ENCODE results near the gene RNF31. TPM values are rescaled to one million over a fixed set of nuclear protein-coding genes. Genes with fewer than 3 reads are reported as not detected.

Gene RNF31
- total RNA-seq, 1 donor from 2014 or later, result 95.6 TPM

DNA sequence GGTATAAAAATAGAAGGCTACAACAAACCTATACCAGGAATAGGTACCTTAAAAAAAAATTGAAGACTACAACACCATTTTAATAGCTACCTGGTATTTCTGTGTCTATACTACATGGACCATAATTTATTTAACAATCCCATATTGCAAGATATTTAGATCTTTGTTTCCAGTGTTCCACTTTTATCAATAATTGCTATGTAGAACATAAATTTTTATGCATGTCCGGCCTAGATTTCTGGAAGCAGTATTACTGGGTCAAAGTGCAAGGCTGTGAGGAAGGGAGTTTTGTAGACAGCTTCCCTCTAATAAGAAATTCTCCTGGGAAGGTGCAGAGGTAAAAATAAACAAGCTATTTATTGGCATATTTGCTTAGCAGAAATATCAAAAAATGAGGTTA, 36.8 kb upstream of the RNF31 start:
- H3K4me1 Mint-ChIP-seq, result peaks cover 31% of the 10 kb centered on the region
- no peaks in the 10 kb centered on the region for H3K9me3 Mint-ChIP-seq
- no peak overlapping the region for H3K27ac Mint-ChIP-seq
- DNase-seq, result no peak
- H3K27me3 Mint-ChIP-seq, result peaks cover 2% of the 10 kb centered on the region
- H3K4me3 Mint-ChIP-seq, result no peak overlapping the region
- H3K36me3 Mint-ChIP-seq (ENCODE audit: low read depth), result peaks cover 9% of the 10 kb centered on the region
- intact Hi-C loops (cut with micrococcal nuclease), result loop anchor here (5.0 to 10.0 kb wide), 2 partner anchors 324 to 553 kb away; partner anchors contain the start of gene THTPA

DNA sequence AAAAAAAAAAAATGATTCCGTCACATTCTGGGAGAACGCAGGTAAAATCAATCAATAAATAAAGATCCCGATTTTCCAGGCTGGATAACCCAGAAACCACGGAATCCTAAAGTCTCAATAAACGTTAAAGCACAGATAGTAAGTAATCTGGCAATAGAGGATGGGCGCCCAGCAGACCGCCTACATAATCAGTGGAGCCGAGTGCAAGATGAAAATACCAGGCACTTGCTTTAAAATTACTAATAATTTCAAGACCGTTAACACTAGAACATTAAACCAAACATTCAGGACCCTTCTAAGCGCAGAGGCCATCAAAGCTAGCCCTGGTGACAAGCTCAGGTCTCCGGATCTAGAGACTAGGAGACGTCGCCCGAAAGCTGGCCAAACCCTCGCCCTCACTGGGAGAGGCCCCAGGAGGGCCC, 33.9 kb upstream of the RNF31 start:
- Mint-ChIP-seq H3K27me3 (peaks cover 2% of the 10 kb centered on the region), H3K36me3 (ENCODE audit: low read depth) (peaks cover 20% of the 10 kb centered on the region), H3K27ac (peak overlapping the region; percentile 100), H3K9me3 (no peaks in the 10 kb centered on the region), H3K4me3 (peak overlapping the region; percentile 99), H3K4me1 (peaks cover 39% of the 10 kb centered on the region)
- DNase-seq, result no peak
- intact Hi-C loops (cut with micrococcal nuclease), result loop anchor here (5.0 to 10.0 kb wide), 2 partner anchors 321 to 556 kb away; partner anchors contain the start of gene THTPA

DNA sequence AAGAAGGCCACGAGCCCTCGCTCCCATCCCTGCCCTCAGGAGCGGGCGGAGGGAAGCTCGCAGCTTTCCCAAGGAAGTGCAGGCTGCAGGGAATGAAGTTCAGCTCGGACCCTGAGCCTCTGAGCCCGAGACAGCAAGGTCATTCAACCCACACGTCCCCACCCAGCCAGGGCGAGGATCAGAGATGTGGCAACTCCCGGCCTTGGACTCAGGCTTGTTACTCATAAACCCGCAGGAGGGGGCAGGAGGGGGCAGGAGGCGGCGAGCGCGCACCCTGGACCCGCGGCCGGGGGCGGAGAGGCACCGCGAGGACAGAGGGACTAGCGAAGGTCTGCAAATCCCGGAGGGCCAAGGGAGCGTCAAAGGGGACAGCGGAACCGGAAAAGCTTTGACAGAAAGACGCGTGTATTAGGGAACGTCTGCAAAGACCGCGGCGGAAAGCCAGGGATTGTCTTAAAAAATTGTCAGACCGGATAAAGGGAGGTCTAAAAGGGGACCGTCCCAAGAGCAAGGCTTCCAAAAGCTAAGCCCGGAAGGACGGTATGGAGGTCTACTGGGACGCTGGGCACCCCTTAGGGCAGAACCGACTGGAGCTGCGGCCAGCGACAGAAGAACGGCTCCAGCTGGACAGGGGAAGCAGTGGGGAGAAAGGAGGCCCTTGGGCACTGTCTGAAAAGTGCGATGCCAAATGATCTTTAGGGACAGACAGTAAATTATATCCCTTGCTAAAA, 33.3 kb upstream of the RNF31 start:
- H3K27ac Mint-ChIP-seq, result peak overlapping the region; percentile 100
- peak overlapping the region; percentile 99 for H3K4me3 Mint-ChIP-seq
- intact Hi-C loops (cut with micrococcal nuclease), result loop anchor here (1.0 to 10.0 kb wide), 12 partner anchors 20 to 557 kb away; partner anchors contain the start of genes CARMIL3, CHMP4A, EMC9 and GMPR2
- peaks cover 2% of the 10 kb centered on the region for H3K27me3 Mint-ChIP-seq
- peak; percentile 94 for DNase-seq
- no peaks in the 10 kb centered on the region for H3K9me3 Mint-ChIP-seq
- peaks cover 25% of the 10 kb centered on the region for H3K36me3 Mint-ChIP-seq (ENCODE audit: low read depth)
- H3K4me1 Mint-ChIP-seq, result peaks cover 36% of the 10 kb centered on the region

GRCh38 chr14:24114532-24115421, 32.5 kb upstream of the RNF31 start, which contains the start of the genes DCAF11 and NRL:
Gene DCAF11 (plus strand): TSS chr14:24114777. CDS start chr14:24115595, 818 bp downstream.
Gene NRL (minus strand): TSS chr14:24114949. CDS start chr14:24082848, 32,101 bp downstream.
- Mint-ChIP-seq H3K4me3 (peak within 1 kb of the TSS; percentile 99), H3K9me3 (no peaks in the 10 kb centered on the region), H3K27ac (peak within 1 kb of the TSS; percentile 100), H3K4me1 (peaks cover 34% of the 10 kb centered on the region), H3K27me3 (peaks cover 2% of the 10 kb centered on the region), H3K36me3 (ENCODE audit: low read depth) (peaks cover 33% of the 10 kb centered on the region)
- intact Hi-C loops (cut with micrococcal nuclease), result loop anchor here (1.0 to 10.0 kb wide), 12 partner anchors 20 to 557 kb away; partner anchors contain the start of genes CARMIL3, CHMP4A, EMC9 and GMPR2
- peak; percentile 99 for DNase-seq

DNA sequence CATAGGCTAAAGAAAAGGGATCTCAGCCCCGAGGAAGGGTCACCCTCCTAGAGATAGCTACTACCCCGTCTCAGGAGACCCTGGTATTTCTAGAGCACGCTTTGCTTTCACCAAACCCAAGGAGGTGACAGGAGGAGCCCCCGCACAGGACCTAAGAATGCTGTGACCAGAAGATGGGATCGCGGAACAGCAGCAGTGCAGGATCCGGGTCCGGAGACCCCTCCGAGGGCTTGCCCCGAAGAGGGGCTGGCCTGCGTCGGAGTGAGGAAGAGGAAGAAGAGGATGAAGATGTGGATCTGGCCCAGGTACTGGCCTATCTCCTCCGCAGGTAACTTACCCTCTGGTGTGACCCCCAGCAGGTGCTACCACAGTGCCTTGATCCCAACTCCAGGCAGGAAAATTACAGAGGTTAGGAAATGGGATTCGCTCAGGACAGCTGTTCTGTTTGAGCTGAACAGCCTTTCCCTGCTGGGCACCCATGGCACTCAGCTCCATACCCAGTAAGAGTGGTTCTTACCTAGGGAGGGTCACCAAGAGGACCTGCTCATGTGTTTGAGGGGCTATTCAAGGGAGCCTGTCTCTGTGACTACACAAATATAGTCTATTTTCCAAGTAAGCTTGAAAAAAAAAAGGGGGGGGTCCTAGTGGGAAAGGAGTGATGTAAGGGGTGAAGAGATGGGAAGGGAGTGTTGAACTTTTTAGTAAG, 31.7 kb upstream of the RNF31 start:
- peak overlapping the region; percentile 99 for H3K4me3 Mint-ChIP-seq
- peak overlapping the region; percentile 100 for H3K27ac Mint-ChIP-seq
- H3K9me3 Mint-ChIP-seq, result no peaks in the 10 kb centered on the region
- intact Hi-C loops (cut with micrococcal nuclease), result loop anchor here (2.0 to 10.0 kb wide), 2 partner anchors 63 to 319 kb away; partner anchors contain the start of gene CARMIL3
- peaks cover 2% of the 10 kb centered on the region for H3K27me3 Mint-ChIP-seq
- DNase-seq, result no peak
- H3K4me1 Mint-ChIP-seq, result peaks cover 34% of the 10 kb centered on the region
- H3K36me3 Mint-ChIP-seq (ENCODE audit: low read depth), result peaks cover 36% of the 10 kb centered on the region

- intact Hi-C loops (cut with micrococcal nuclease), result loop anchor here (10.0 kb wide), 1 partner anchor 319 kb away; no protein-coding TSS in a partner anchor
- Mint-ChIP-seq H3K4me1 (peaks cover 31% of the 10 kb centered on the region), H3K9me3 (no peaks in the 10 kb centered on the region), H3K27me3 (peaks cover 2% of the 10 kb centered on the region), H3K36me3 (ENCODE audit: low read depth) (peaks cover 41% of the 10 kb centered on the region), H3K27ac (peak overlapping the region; percentile 100), H3K4me3 (peak overlapping the region; percentile 99)
- no peak for DNase-seq
These were observed 31.0 kb upstream of the RNF31 start for GRCh38 chr14:24116128-24116814.

DNA sequence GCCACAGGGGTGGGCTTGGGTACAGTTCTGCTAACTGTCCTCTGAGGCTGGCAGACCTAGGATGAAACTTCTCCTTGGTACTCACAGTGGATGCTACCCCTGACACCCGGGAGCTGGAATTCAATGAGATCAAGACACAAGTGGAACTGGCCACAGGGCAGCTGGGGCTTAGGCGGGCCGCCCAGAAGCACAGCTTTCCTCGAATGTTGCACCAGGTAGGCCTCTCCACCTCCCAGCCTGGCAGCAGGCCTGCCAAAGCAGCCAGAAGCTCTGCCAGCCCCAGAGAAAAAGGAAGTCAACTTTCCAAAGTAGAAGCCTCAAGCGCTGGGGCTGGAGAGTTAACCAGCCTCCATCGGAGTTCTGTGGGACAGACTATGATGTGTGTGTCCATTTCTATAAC, 30.1 kb upstream of the RNF31 start:
- Mint-ChIP-seq H3K36me3 (ENCODE audit: low read depth) (peaks cover 46% of the 10 kb centered on the region), H3K4me3 (no peak overlapping the region), H3K27ac (no peak overlapping the region), H3K27me3 (peaks cover 2% of the 10 kb centered on the region), H3K9me3 (no peaks in the 10 kb centered on the region), H3K4me1 (peaks cover 30% of the 10 kb centered on the region)
- intact Hi-C loops (cut with micrococcal nuclease), result loop anchor here (10.0 kb wide), 1 partner anchor 318 kb away; no protein-coding TSS in a partner anchor
- no peak for DNase-seq

DNA sequence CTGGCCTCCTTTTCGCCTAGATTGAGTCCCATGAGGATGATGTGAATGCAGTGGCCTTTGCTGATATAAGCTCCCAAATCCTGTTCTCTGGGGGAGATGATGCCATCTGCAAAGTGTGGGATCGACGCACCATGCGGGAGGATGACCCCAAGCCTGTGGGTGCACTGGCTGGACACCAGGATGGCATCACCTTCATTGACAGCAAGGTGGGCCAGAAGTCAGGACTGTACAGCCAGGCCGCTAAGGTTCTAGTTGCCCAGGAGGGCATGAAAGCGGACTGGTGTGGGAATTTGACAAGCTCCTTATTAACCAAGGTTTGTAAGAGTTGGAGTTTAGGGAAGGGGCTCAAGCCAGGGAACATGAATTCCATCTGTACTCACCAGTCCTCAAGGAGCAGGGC, 27.6 kb upstream of the RNF31 start:
- Mint-ChIP-seq H3K4me1 (peaks cover 31% of the 10 kb centered on the region), H3K4me3 (no peak overlapping the region), H3K27ac (no peak overlapping the region), H3K9me3 (no peaks in the 10 kb centered on the region), H3K27me3 (peaks cover 2% of the 10 kb centered on the region), H3K36me3 (ENCODE audit: low read depth) (peaks cover 62% of the 10 kb centered on the region)
- intact Hi-C loops (cut with micrococcal nuclease), result loop anchor here (10.0 kb wide), 1 partner anchor 315 kb away; no protein-coding TSS in a partner anchor
- no peak for DNase-seq

GRCh38 chr14:24121210-24121609, 26.1 kb upstream of the RNF31 start:
- peaks cover 18% of the 10 kb centered on the region for H3K4me1 Mint-ChIP-seq
- no peaks in the 10 kb centered on the region for H3K27me3 Mint-ChIP-seq
- no peak overlapping the region for H3K27ac Mint-ChIP-seq
- no peak for DNase-seq
- intact Hi-C loops (cut with micrococcal nuclease), result no loop called here
- no peak overlapping the region for H3K4me3 Mint-ChIP-seq
- H3K9me3 Mint-ChIP-seq, result no peaks in the 10 kb centered on the region
- peaks cover 59% of the 10 kb centered on the region for H3K36me3 Mint-ChIP-seq (ENCODE audit: low read depth)

- Mint-ChIP-seq H3K27me3 (no peaks in the 10 kb centered on the region), H3K4me3 (no peak overlapping the region), H3K4me1 (peaks cover 9% of the 10 kb centered on the region), H3K36me3 (ENCODE audit: low read depth) (peaks cover 56% of the 10 kb centered on the region), H3K27ac (no peak overlapping the region), H3K9me3 (no peaks in the 10 kb centered on the region)
- no peak for DNase-seq
- intact Hi-C loops (cut with micrococcal nuclease), result no loop called here
These were observed 24.9 kb upstream of the RNF31 start for GRCh38 chr14:24122416-24122815.

- H3K36me3 Mint-ChIP-seq (ENCODE audit: low read depth), result peaks cover 52% of the 10 kb centered on the region
- H3K4me3 Mint-ChIP-seq, result no peak overlapping the region
- no peak overlapping the region for H3K27ac Mint-ChIP-seq
- peaks cover 7% of the 10 kb centered on the region for H3K4me1 Mint-ChIP-seq
- intact Hi-C loops (cut with micrococcal nuclease), result no loop called here
- H3K27me3 Mint-ChIP-seq, result no peaks in the 10 kb centered on the region
- no peaks in the 10 kb centered on the region for H3K9me3 Mint-ChIP-seq
- no peak for DNase-seq
These were observed 24.4 kb upstream of the RNF31 start for GRCh38 chr14:24122898-24123297.

DNA sequence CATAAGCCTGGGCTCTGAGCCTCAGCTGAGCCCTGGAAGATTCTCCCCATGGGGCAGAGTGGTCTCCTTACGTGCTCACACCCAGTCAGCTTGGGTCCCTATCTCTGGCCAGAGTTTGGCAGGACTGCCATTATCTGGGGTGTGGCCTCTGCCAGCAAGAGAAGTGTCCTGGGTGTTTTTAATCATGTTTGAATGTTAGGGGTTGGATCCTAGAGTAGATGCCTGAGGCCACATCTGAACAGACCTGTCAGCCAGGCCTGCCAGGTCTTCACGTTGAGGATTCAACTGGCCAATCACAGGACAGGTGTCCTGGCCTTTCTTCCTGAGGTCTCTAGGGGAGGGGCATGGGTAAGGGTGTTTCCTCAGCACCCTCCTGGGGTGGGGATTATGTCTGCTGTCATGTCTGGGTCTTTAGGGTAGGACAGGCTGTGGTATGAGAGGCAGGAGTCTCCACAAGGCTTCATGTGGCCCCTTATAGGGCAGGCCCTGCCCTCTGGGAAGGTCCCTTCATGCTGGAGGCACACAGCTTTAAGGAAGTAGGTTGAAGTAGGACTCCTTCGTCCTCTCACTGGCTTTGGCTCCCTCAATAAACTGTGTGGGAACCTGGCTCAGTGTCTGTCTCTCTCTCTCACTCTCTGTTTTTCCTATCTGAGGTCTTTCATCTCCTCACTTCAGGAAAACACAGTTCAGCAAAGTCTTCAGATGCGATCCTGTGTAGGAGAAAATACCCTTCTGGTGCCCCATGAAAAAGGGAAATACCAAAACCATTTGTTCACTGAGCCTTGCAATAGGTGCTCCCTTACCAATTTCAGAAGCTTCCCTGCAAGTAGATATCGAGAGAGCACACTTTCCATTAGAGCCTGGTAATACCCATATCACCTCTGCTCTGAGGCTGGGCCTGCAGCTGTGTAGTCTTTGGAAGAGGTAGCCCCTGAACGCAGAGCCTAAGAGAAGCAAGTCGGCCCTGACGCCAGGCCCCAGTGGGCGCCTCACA, 23.6 kb upstream of the RNF31 start:
- H3K27ac Mint-ChIP-seq, result peak overlapping the region; percentile 26

More for the DNA sequence above, 23.6 kb upstream of the RNF31 start:
- DNase-seq, result no peak
- Mint-ChIP-seq H3K27me3 (no peaks in the 10 kb centered on the region), H3K4me1 (peaks cover 2% of the 10 kb centered on the region), H3K4me3 (no peak overlapping the region), H3K36me3 (ENCODE audit: low read depth) (peaks cover 43% of the 10 kb centered on the region), H3K9me3 (no peaks in the 10 kb centered on the region)
- intact Hi-C loops (cut with micrococcal nuclease), result no loop called here
